K562 (cell line): ENCODE results near the gene CASP2. TPM values are rescaled to one million over a fixed set of nuclear protein-coding genes. Genes with fewer than 3 reads are reported as not detected.

Source experiments
- ARNT ChIP-seq, 2 experiments: fragments of 450-650 bp; IDR thresholded peaks; 2 replicates each; pipeline ENCODE4 v1.6.1; 2016; ENCODE audit warnings: mild to moderate bottlenecking in 1 of 2
- ATF1 ChIP-seq, 2 experiments: fragments of 450-650 bp in 1 of 2; IDR thresholded peaks; 2 replicates each; pipeline ENCODE4 v1.6.1; 2016; ENCODE audit warnings: missing compliant biosample characterization in 1 of 2, missing genetic modification characterization in 1 of 2
- EGR1 ChIP-seq: fragments of 450-650 bp; conservative IDR thresholded peaks from 2 replicates; pipeline ENCODE4 v1.6.1; 2017; ENCODE audit warnings: mild to moderate bottlenecking
- HDAC8 ChIP-seq: fragments of 450-650 bp; IDR thresholded peaks from 2 replicates; pipeline ENCODE4 v1.6.1; 2016; ENCODE audit warnings: mild to moderate bottlenecking, missing genetic modification characterization, moderate library complexity, missing compliant biosample characterization
- MTA1 ChIP-seq: fragments of 450-650 bp; IDR thresholded peaks from 2 replicates; pipeline ENCODE4 v1.6.1; 2017; ENCODE audit warnings: borderline replicate concordance
- MTA3 ChIP-seq: fragments of 450-650 bp; formaldehyde crosslinking; IDR thresholded peaks from 2 replicates; pipeline ENCODE4 v1.6.1; 2017; ENCODE audit warnings: mild to moderate bottlenecking, borderline replicate concordance
- NFYB ChIP-seq: IDR thresholded peaks from 2 replicates; pipeline ENCODE4 v1.6.1; 2011; ENCODE audit warnings: mild to moderate bottlenecking, moderate library complexity; ENCODE audit not compliant: insufficient read length; ENCODE audit errors: extremely low read depth
- TAF9B ChIP-seq: fragments of 450-650 bp; IDR thresholded peaks from 2 replicates; pipeline ENCODE4 v1.6.1; 2018; ENCODE audit warnings: mild to moderate bottlenecking; ENCODE audit not compliant: partially characterized antibody
- TBP ChIP-seq: optimal IDR thresholded peaks from 2 replicates; pipeline ENCODE3; 2011; ENCODE audit warnings: low read depth, low read length, improper control_type of control experiment
- TCF7L2 ChIP-seq: fragments of 150-350 bp; IDR thresholded peaks from 2 replicates; pipeline ENCODE4 v1.6.1; 2016; ENCODE audit warnings: low read depth, mild to moderate bottlenecking, low read length, moderate library complexity
- ZNF140 ChIP-seq: fragments of 250-450 bp; sonication (Bioruptor Pico); IDR thresholded peaks from 2 replicates; pipeline ENCODE4 v1.8.0; 2021; ENCODE audit warnings: moderate library complexity, mild to moderate bottlenecking, inconsistent platforms
- ZNF174 ChIP-seq: fragments of 250-450 bp; sonication (Bioruptor Pico); IDR thresholded peaks from 2 replicates; pipeline ENCODE4 v1.4.0; 2020; ENCODE audit warnings: mild to moderate bottlenecking
- ZNF253 ChIP-seq: fragments of 250-450 bp; sonication (Bioruptor Pico); conservative IDR thresholded peaks from 2 replicates; pipeline ENCODE4 v1.6.1; 2021; ENCODE audit warnings: mild to moderate bottlenecking
- ZNF668 ChIP-seq: fragments of 250-450 bp; sonication (Bioruptor Pico); IDR thresholded peaks from 2 replicates; pipeline ENCODE4 v1.8.0; 2022; ENCODE audit warnings: mild to moderate bottlenecking, inconsistent platforms
- ZNF707 ChIP-seq: fragments of 250-450 bp; sonication (Bioruptor Pico); conservative IDR thresholded peaks from 2 replicates; pipeline ENCODE4 v1.8.0; 2022; ENCODE audit warnings: inconsistent platforms, mild to moderate bottlenecking, moderate library complexity
- polyA plus RNA-seq, 8 experiments: library from polyadenylated mRNA; depleted of rRNA in 4 of 8; stranded (reverse) in 5 of 8; unstranded in 3 of 8; fragments of >200 nt; fragmentation: Nextera tagmentation in 2 of 8; fragmentation: Illumina TruSeq in 1 of 8; extraction: Ambion mirVana in 2 of 8; extraction: Trizol in 1 of 8; gene quantifications; 2 replicates each; pipeline versions ENCODE4 v1.2.1 to v1.2.3, GENCODE V29; 2011 to 2014; ENCODE audit warnings: inconsistent platforms in 1 of 8, missing spikeins in 1 of 8
- total RNA-seq, 7 experiments: library from RNA; depleted of rRNA in 6 of 7; stranded (reverse); fragments of >200 nt in 6 of 7; fragmentation: Illumina TruSeq in 2 of 7; extraction: Trizol in 2 of 7; gene quantifications; 2 replicates each; pipeline versions ENCODE4 v1.2.1 to v1.2.3, GENCODE V29; 2011 to 2021; ENCODE audit warnings: low replicate concordance in 1 of 7
- TF ChIP-seq, protein P1 (sequence below): sonication (generic); formaldehyde crosslinking; IDR thresholded peaks from 2 replicates; pipeline ENCODE4 v1.9.0; 2022; ENCODE audit warnings: mild to moderate bottlenecking, missing genetic modification reagents
- TF ChIP-seq, protein P2 (sequence below): fragments of 450-650 bp; IDR thresholded peaks from 2 replicates; pipeline ENCODE4 v1.6.1; 2018; ENCODE audit not compliant: partially characterized antibody
- TF ChIP-seq, protein P3 (sequence below): fragments of 250-450 bp; sonication (Bioruptor Pico); IDR thresholded peaks from 2 replicates; pipeline ENCODE4 v1.8.0; 2022; ENCODE audit warnings: inconsistent platforms, mild to moderate bottlenecking, moderate library complexity, borderline replicate concordance
- TF ChIP-seq, protein P4 (sequence below): IDR thresholded peaks from 3 replicates; pipeline ENCODE4 v1.6.1; 2011; ENCODE audit warnings: borderline replicate concordance, mild to moderate bottlenecking, moderate library complexity; ENCODE audit not compliant: insufficient read length; ENCODE audit errors: extremely low read depth

Gene CASP2
- total and polyA plus RNA-seq, 9 of the 15 experiments (the other 6 are each of a cell fraction or from before 2014, with no cell fraction given) = 18.8 to 64.9 (median 24.1) TPM

DNA sequence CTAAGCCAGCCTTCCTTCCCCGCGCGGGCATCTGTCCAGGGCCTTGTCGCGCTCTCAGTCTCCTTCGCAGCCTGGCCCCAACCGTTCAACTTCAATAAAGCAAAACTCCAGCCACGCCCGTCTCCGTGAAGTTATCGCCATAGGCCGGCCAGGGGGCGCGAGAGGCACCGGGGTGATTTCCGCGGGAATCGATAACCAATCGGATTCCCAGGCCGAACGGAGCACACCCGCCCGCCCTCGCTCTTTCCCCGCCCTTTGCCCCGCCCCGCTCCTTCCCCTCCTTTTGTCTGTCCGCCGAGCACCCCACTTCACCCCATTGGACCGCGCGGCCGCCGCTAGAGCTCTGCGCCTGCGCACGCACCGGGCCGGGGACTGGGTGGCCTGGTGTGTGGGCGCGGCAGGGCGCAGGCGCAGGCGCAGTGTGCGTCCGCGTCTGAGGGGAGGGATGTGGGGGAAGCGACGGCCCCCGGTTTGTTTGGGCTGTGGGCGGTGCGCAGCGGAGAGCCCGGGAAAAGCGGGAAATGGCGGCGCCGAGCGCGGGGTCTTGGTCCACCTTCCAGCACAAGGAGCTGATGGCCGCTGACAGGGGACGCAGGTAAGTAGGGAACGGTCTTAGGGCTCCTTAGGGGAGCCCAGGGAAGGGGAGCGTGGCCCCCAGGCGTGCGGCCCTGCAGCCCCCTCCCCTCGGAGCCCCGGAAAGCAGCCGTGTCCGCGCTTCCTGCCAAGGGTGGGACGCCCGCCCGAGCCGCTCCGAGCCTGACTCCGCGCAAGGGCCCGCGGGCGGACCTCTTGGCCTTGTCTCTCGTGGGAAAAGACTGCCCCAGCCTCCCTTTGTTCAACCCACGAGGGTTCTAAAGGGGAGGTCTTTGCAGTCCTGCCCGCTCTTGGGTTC is at the start of gene CASP2 (continued):
- TF ChIP-seq, protein P1, sequence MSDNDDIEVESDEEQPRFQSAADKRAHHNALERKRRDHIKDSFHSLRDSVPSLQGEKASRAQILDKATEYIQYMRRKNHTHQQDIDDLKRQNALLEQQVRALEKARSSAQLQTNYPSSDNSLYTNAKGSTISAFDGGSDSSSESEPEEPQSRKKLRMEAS (CRISPR knock-in tag) = peak; percentile 100
- TF ChIP-seq MTA3 (peak; percentile 71; the same call in 1 of the 2 replicates), MTA1 (0 out of 2 replicates have a peak, but pooled peaks have one; percentile 20), ZNF253 (CRISPR knock-in tag) (no peak), EGR1 (peak; percentile 98), ZNF707 (no peak), TCF7L2 (no peak), ZNF174 (CRISPR knock-in tag) (no peak), ZNF140 (CRISPR knock-in tag) (no peak), ZNF668 (CRISPR knock-in tag) (no peak), ATF1 (CRISPR knock-in tag; IDR thresholded peaks at IDR 0.05) (0 out of 2 replicates have a peak, but pooled peaks have one; percentile 11), ATF1 (tag; IDR thresholded peaks at IDR 0.05) (peak; percentile 72), NFYB (peak; percentile 90), ARNT (IDR thresholded peaks at IDR 0.05) (peak in 1 of 2 experiments; percentile 94; a peak in 2 of 4 replicates), TBP (peak; percentile 92), HDAC8 (tag) (peak; percentile 69; the same call in 1 of the 2 replicates), TAF9B (no peak)
- TF ChIP-seq, protein P2, sequence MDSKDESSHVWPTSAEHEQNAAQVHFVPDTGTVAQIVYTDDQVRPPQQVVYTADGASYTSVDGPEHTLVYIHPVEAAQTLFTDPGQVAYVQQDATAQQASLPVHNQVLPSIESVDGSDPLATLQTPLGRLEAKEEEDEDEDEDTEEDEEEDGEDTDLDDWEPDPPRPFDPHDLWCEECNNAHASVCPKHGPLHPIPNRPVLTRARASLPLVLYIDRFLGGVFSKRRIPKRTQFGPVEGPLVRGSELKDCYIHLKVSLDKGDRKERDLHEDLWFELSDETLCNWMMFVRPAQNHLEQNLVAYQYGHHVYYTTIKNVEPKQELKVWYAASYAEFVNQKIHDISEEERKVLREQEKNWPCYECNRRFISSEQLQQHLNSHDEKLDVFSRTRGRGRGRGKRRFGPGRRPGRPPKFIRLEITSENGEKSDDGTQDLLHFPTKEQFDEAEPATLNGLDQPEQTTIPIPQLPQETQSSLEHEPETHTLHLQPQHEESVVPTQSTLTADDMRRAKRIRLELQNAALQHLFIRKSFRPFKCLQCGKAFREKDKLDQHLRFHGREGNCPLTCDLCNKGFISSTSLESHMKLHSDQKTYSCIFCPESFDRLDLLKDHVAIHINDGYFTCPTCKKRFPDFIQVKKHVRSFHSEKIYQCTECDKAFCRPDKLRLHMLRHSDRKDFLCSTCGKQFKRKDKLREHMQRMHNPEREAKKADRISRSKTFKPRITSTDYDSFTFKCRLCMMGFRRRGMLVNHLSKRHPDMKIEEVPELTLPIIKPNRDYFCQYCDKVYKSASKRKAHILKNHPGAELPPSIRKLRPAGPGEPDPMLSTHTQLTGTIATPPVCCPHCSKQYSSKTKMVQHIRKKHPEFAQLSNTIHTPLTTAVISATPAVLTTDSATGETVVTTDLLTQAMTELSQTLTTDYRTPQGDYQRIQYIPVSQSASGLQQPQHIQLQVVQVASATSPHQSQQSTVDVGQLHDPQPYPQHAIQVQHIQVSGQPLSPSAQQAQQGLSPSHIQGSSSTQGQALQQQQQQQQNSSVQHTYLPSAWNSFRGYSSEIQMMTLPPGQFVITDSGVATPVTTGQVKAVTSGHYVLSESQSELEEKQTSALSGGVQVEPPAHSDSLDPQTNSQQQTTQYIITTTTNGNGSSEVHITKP = peak; percentile 70
- TF ChIP-seq, protein P3, sequence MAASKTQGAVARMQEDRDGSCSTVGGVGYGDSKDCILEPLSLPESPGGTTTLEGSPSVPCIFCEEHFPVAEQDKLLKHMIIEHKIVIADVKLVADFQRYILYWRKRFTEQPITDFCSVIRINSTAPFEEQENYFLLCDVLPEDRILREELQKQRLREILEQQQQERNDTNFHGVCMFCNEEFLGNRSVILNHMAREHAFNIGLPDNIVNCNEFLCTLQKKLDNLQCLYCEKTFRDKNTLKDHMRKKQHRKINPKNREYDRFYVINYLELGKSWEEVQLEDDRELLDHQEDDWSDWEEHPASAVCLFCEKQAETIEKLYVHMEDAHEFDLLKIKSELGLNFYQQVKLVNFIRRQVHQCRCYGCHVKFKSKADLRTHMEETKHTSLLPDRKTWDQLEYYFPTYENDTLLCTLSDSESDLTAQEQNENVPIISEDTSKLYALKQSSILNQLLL (CRISPR knock-in tag) = no peak
- TF ChIP-seq, protein P4, sequence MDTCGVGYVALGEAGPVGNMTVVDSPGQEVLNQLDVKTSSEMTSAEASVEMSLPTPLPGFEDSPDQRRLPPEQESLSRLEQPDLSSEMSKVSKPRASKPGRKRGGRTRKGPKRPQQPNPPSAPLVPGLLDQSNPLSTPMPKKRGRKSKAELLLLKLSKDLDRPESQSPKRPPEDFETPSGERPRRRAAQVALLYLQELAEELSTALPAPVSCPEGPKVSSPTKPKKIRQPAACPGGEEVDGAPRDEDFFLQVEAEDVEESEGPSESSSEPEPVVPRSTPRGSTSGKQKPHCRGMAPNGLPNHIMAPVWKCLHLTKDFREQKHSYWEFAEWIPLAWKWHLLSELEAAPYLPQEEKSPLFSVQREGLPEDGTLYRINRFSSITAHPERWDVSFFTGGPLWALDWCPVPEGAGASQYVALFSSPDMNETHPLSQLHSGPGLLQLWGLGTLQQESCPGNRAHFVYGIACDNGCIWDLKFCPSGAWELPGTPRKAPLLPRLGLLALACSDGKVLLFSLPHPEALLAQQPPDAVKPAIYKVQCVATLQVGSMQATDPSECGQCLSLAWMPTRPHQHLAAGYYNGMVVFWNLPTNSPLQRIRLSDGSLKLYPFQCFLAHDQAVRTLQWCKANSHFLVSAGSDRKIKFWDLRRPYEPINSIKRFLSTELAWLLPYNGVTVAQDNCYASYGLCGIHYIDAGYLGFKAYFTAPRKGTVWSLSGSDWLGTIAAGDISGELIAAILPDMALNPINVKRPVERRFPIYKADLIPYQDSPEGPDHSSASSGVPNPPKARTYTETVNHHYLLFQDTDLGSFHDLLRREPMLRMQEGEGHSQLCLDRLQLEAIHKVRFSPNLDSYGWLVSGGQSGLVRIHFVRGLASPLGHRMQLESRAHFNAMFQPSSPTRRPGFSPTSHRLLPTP = no peak
